ENCODE measurements around the gene GNAI3.

Gene GNAI3

GRCh38 chr1:109543988-109544735 is 4.3 kb upstream of the GNAI3 start:
- TF ChIP-seq TARDBP (IDR thresholded peaks at IDR 0.05), result no peak
- no peak for TF ChIP-seq BHLHE40 (IDR thresholded peaks at IDR 0.05; ENCODE audit: borderline replicate concordance)
- no peak for TF ChIP-seq LEF1 (IDR thresholded peaks at IDR 0.05; ENCODE audit: borderline replicate concordance)
- no peak for TF ChIP-seq HDGF (IDR thresholded peaks at IDR 0.05; ENCODE audit: borderline replicate concordance)
- CTCF ChIA-PET, result interaction anchor here (0.6 to 3.8 kb wide), 7 partner anchors 12 to 936 kb away, joined by 3 to 42 read pairs (median 3); no protein-coding TSS in a partner anchor
- no peak for DNase-seq (ENCODE audit: extremely low spot score)
- POLR2A ChIA-PET, result interaction anchor here (1.2 kb wide), 1 partner anchor 96 kb away, joined by 3 read pairs; no protein-coding TSS in a partner anchor

GRCh38 chr1:109546311-109547109 is 1.9 kb upstream of the GNAI3 start:
- DNase-seq (ENCODE audit: extremely low spot score), result peak; percentile 93
- ChIA-PET CTCF (interaction anchor here (0.6 to 3.8 kb wide), 20 partner anchors 9 to 438 kb away, joined by 3 to 42 read pairs (median 4); partner anchors contain the start of genes AHCYL1 and GNAT2), POLR2A (interaction anchor here (0.6 to 1.9 kb wide), 8 partner anchors 9 to 228 kb away, joined by 3 to 15 read pairs (median 4); partner anchors contain the start of genes AMPD2 and GNAT2)
- no peak for TF ChIP-seq ZNF384 (IDR thresholded peaks at IDR 0.05)
- peak; percentile 89 for TF ChIP-seq PKNOX1 (IDR thresholded peaks at IDR 0.05)

- no peak for DNase-seq (ENCODE audit: extremely low spot score)
Observed at GRCh38 chr1:109547463-109548320, 723 bp upstream of the GNAI3 start.

GRCh38 chr1:109556563-109556962 is 8.1 kb downstream of the GNAI3 start:
- CTCF ChIA-PET, result no interaction called here
- no peak for TF ChIP-seq NFRKB (IDR thresholded peaks at IDR 0.05)
- TF ChIP-seq FOXK2 (IDR thresholded peaks at IDR 0.05), result no peak
- TF ChIP-seq ELF4 (IDR thresholded peaks at IDR 0.05), result no peak
- no peak for TF ChIP-seq ARNT (IDR thresholded peaks at IDR 0.05)
- TF ChIP-seq BHLHE40 (IDR thresholded peaks at IDR 0.05; ENCODE audit: borderline replicate concordance), result no peak
- no peak for DNase-seq (ENCODE audit: extremely low spot score)
- POLR2A ChIA-PET, result no interaction called here

More at GRCh38 chr1:109547463-109548320, 723 bp upstream of the GNAI3 start:
- TF ChIP-seq HDGF (IDR thresholded peaks at IDR 0.05; ENCODE audit: borderline replicate concordance), result no peak
- no peak for TF ChIP-seq ARNT (IDR thresholded peaks at IDR 0.05)
- TF ChIP-seq ELF4 (IDR thresholded peaks at IDR 0.05), result no peak
- TF ChIP-seq FOXK2 (IDR thresholded peaks at IDR 0.05), result no peak
- no peak for TF ChIP-seq SUZ12 (IDR thresholded peaks at IDR 0.05)
- no peak for TF ChIP-seq L3MBTL2 (conservative IDR thresholded peaks at IDR 0.05)
- TF ChIP-seq NFRKB (IDR thresholded peaks at IDR 0.05), result no peak
- TF ChIP-seq TARDBP (IDR thresholded peaks at IDR 0.05), result no peak
- no peak for TF ChIP-seq CTBP1 (IDR thresholded peaks at IDR 0.05; ENCODE audit: borderline replicate concordance)
- no peak for TF ChIP-seq LEF1 (IDR thresholded peaks at IDR 0.05; ENCODE audit: borderline replicate concordance)
- ChIA-PET POLR2A (interaction anchor here (0.7 to 3.2 kb wide), 34 partner anchors 9 to 463 kb away, joined by 3 to 79 read pairs (median 6); partner anchors contain the start of genes AHCYL1, AMIGO1, AMPD2 and GNAT2), CTCF (interaction anchor here (1.3 to 3.8 kb wide), 9 partner anchors 15 to 102 kb away, joined by 4 to 42 read pairs (median 12); partner anchors contain the start of genes AMPD2 and GNAT2)

GRCh38 chr1:109557520-109557919 is 9.1 kb downstream of the GNAI3 start:
- ChIA-PET POLR2A (no interaction called here), CTCF (no interaction called here)
- TF ChIP-seq LEF1 (IDR thresholded peaks at IDR 0.05; ENCODE audit: borderline replicate concordance) (no peak), ELF4 (IDR thresholded peaks at IDR 0.05) (no peak), L3MBTL2 (conservative IDR thresholded peaks at IDR 0.05) (no peak), BHLHE40 (IDR thresholded peaks at IDR 0.05; ENCODE audit: borderline replicate concordance) (no peak), TARDBP (IDR thresholded peaks at IDR 0.05) (no peak), FOXM1 (IDR thresholded peaks at IDR 0.05; ENCODE audit: borderline replicate concordance) (no peak), FOXA1 (IDR thresholded peaks at IDR 0.05) (no peak), SUZ12 (IDR thresholded peaks at IDR 0.05) (no peak), FOXK2 (IDR thresholded peaks at IDR 0.05) (no peak), CTBP1 (IDR thresholded peaks at IDR 0.05; ENCODE audit: borderline replicate concordance) (no peak), NFRKB (IDR thresholded peaks at IDR 0.05) (no peak), SP1 (IDR thresholded peaks at IDR 0.05) (no peak), ZNF384 (IDR thresholded peaks at IDR 0.05) (no peak), HDGF (IDR thresholded peaks at IDR 0.05; ENCODE audit: borderline replicate concordance) (no peak), PKNOX1 (IDR thresholded peaks at IDR 0.05) (no peak), ARNT (IDR thresholded peaks at IDR 0.05) (no peak)
- no peak for DNase-seq (ENCODE audit: extremely low spot score)

- ChIA-PET POLR2A (interaction anchor here (1.4 to 5.4 kb wide), 2 partner anchors 11 to 60 kb away, joined by 3 to 46 read pairs; partner anchors contain the start of genes AMPD2, GNAI3 and GNAT2), CTCF (interaction anchor here (0.5 to 1.2 kb wide), 4 partner anchors 13 to 191 kb away, joined by 3 to 4 read pairs (median 3); no protein-coding TSS in a partner anchor)
- TF ChIP-seq L3MBTL2 (conservative IDR thresholded peaks at IDR 0.05), result no peak
- no peak for TF ChIP-seq FOXA1 (IDR thresholded peaks at IDR 0.05)
- TF ChIP-seq FOXM1 (IDR thresholded peaks at IDR 0.05; ENCODE audit: borderline replicate concordance), result no peak
- TF ChIP-seq SUZ12 (IDR thresholded peaks at IDR 0.05), result no peak
- TF ChIP-seq FOXK2 (IDR thresholded peaks at IDR 0.05), result no peak
- no peak for TF ChIP-seq ARNT (IDR thresholded peaks at IDR 0.05)
- TF ChIP-seq CTBP1 (IDR thresholded peaks at IDR 0.05; ENCODE audit: borderline replicate concordance), result no peak
- TF ChIP-seq HDGF (IDR thresholded peaks at IDR 0.05; ENCODE audit: borderline replicate concordance), result no peak
- TF ChIP-seq NFRKB (IDR thresholded peaks at IDR 0.05), result no peak
- DNase-seq (ENCODE audit: extremely low spot score), result no peak
Observed at GRCh38 chr1:109559995-109560394, 11.6 kb downstream of the GNAI3 start.
